ENCODE measurements around the gene TUBB6.

- no peak for TF ChIP-seq EP300 (IDR thresholded peaks at IDR 0.05)
- TF ChIP-seq POLR2A (IDR thresholded peaks at IDR 0.05): no peak
- no peak for TF ChIP-seq CTCF (IDR thresholded peaks at IDR 0.05)
- TF ChIP-seq POLR2AphosphoS5 (IDR thresholded peaks at IDR 0.05): no peak
Observed at GRCh38 chr18:12305211-12305610, 2.8 kb upstream of the TUBB6 start.

Data from upper lobe of left lung (tissue), 4 donors.